ENCODE measurements around the gene DHCR7.

DNA sequence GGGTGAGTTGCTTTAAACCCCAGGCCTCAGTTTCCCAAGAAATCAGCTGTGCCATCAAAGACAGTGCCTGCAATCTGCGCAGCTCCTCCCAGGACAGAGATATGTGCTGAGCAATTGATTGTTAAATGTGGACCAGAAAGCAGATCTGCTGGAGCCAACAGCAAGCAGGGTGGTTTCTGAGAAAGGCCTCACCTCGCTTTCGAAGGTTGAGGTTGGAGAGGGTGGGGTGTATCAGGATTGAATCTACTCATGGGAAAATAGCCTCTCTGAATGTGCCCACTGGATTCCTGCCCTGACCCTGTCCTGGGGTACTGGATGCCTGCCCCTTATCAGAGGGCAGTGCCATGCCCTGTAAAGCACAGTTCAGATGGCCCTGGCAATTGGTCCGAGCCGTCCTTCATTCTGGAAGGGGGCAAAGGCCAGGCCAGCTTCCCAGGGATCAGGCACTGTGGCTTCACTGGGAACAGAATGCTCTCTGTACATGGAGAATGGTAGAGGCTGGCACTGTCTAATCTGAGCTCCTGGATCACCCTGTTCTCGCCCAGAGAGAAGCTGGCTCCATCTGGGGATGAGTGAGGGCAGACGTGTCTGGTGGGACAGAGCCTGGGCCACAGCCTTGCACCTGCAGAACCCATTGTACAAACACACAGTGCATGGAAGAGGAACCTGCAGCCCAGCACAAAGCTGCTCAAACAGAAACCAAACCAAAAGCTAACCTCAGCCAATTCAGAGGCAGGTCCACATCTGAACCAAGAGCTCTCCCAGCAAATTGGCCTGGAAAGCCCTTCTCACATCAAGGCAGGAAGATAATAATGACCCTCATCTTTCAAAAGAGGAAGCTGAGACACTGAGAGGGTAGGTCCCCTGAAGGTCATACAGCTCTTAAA is 15.2 kb downstream of the DHCR7 start:
- TF ChIP-seq, protein P1, sequence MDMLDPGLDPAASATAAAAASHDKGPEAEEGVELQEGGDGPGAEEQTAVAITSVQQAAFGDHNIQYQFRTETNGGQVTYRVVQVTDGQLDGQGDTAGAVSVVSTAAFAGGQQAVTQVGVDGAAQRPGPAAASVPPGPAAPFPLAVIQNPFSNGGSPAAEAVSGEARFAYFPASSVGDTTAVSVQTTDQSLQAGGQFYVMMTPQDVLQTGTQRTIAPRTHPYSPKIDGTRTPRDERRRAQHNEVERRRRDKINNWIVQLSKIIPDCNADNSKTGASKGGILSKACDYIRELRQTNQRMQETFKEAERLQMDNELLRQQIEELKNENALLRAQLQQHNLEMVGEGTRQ (IDR thresholded peaks at IDR 0.05): no peak
- TF ChIP-seq CTCF (IDR thresholded peaks at IDR 0.05): no peak
- TF ChIP-seq, protein P2, sequence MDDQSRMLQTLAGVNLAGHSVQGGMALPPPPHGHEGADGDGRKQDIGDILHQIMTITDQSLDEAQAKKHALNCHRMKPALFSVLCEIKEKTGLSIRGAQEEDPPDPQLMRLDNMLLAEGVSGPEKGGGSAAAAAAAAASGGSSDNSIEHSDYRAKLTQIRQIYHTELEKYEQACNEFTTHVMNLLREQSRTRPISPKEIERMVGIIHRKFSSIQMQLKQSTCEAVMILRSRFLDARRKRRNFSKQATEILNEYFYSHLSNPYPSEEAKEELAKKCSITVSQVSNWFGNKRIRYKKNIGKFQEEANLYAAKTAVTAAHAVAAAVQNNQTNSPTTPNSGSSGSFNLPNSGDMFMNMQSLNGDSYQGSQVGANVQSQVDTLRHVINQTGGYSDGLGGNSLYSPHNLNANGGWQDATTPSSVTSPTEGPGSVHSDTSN (IDR thresholded peaks at IDR 0.05): no peak
- no peak for TF ChIP-seq CBX2 (IDR thresholded peaks at IDR 0.05; ENCODE audit: borderline replicate concordance, low read depth)
- no peak for TF ChIP-seq RCOR1 (IDR thresholded peaks at IDR 0.05; ENCODE audit: low read depth, low read length)
- TF ChIP-seq POLR2A (IDR thresholded peaks at IDR 0.05; ENCODE audit: low read length): no peak
- TF ChIP-seq EP300 (IDR thresholded peaks at IDR 0.05): no peak
- TF ChIP-seq ELK1 (IDR thresholded peaks at IDR 0.05; ENCODE audit: low read depth, low read length): no peak
- TF ChIP-seq POLR2AphosphoS2 (conservative IDR thresholded peaks at IDR 0.05; ENCODE audit: low read length): no peak
- no peak for TF ChIP-seq MAX (IDR thresholded peaks at IDR 0.05)
- no peak for TF ChIP-seq FOSB (CRISPR knock-in tag; IDR thresholded peaks at IDR 0.05)
- TF ChIP-seq RAD21 (conservative IDR thresholded peaks at IDR 0.05 in 1 of 2, IDR thresholded peaks at IDR 0.05 in 1 of 2): no peak
- TF ChIP-seq RFX5 (IDR thresholded peaks at IDR 0.05): no peak
